Tibial nerve (tissue), 4 donors: ENCODE results near the gene FILIP1.

Experiments used
- EP300 ChIP-seq, 2 donors: sonication (generic); formaldehyde crosslinking; IDR thresholded peaks; one replicate each; pipeline ENCODE4 v1.6.1; 2017; ENCODE audit warnings: antibody characterized with exemption in 2 of 2, mild to moderate bottlenecking in 1 of 2
- POLR2A ChIP-seq, 2 donors: fragments of 450-650 bp; IDR thresholded peaks; one replicate each; pipeline ENCODE4 v1.6.1; 2017; ENCODE audit warnings: antibody characterized with exemption in 2 of 2, mild to moderate bottlenecking in 2 of 2, moderate library complexity in 2 of 2
- TF ChIP-seq, protein P1 (sequence below), 5 experiments: fragments of 200-600 bp in 3 of 5; fragments of 450-650 bp in 2 of 5; sonication (generic) in 3 of 5; IDR thresholded peaks; one replicate each; pipeline ENCODE4 v1.5.1; 2016 to 2019; ENCODE audit warnings: antibody characterized with exemption in 5 of 5, mild to moderate bottlenecking in 3 of 5, moderate library complexity in 2 of 5

- no peak for TF ChIP-seq POLR2A (IDR thresholded peaks at IDR 0.05)
- TF ChIP-seq, protein P1, sequence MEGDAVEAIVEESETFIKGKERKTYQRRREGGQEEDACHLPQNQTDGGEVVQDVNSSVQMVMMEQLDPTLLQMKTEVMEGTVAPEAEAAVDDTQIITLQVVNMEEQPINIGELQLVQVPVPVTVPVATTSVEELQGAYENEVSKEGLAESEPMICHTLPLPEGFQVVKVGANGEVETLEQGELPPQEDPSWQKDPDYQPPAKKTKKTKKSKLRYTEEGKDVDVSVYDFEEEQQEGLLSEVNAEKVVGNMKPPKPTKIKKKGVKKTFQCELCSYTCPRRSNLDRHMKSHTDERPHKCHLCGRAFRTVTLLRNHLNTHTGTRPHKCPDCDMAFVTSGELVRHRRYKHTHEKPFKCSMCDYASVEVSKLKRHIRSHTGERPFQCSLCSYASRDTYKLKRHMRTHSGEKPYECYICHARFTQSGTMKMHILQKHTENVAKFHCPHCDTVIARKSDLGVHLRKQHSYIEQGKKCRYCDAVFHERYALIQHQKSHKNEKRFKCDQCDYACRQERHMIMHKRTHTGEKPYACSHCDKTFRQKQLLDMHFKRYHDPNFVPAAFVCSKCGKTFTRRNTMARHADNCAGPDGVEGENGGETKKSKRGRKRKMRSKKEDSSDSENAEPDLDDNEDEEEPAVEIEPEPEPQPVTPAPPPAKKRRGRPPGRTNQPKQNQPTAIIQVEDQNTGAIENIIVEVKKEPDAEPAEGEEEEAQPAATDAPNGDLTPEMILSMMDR (IDR thresholded peaks at IDR 0.05), result no peak
- TF ChIP-seq EP300 (IDR thresholded peaks at IDR 0.05), result no peak
Measured at GRCh38 chr6:75306064-75306463, 187.5 kb downstream of the FILIP1 start.
